ENCODE data around the gene MOCOS.

DNA sequence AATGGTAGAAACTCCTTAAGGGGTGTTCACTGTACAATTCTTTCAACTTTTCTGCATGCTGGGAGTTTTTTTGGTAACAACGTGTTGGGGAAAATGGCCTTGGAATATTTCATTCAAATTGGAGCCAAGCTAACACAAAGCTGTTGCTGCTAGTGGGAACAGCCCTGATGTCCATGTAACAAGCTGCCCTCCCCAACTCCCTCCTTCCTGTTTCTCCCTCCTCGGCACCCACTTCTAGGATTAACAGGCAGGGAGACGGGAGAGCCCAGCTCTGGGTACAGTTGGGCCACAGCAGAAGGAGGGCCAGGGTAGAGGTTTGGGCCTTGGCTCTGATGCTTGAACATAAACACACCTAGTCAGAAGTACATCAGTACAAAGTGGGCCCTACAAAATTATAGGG lies 9.4 kb upstream of the MOCOS start:
- TF ChIP-seq, protein P1, sequence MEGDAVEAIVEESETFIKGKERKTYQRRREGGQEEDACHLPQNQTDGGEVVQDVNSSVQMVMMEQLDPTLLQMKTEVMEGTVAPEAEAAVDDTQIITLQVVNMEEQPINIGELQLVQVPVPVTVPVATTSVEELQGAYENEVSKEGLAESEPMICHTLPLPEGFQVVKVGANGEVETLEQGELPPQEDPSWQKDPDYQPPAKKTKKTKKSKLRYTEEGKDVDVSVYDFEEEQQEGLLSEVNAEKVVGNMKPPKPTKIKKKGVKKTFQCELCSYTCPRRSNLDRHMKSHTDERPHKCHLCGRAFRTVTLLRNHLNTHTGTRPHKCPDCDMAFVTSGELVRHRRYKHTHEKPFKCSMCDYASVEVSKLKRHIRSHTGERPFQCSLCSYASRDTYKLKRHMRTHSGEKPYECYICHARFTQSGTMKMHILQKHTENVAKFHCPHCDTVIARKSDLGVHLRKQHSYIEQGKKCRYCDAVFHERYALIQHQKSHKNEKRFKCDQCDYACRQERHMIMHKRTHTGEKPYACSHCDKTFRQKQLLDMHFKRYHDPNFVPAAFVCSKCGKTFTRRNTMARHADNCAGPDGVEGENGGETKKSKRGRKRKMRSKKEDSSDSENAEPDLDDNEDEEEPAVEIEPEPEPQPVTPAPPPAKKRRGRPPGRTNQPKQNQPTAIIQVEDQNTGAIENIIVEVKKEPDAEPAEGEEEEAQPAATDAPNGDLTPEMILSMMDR (IDR thresholded peaks at IDR 0.05 in 4 of 5, conservative IDR thresholded peaks at IDR 0.05 in 1 of 5) = no peak
- no peak for TF ChIP-seq POLR2A (IDR thresholded peaks at IDR 0.05)
